ENCODE results near the gene PALD1. TPM values are rescaled to one million over a fixed set of nuclear protein-coding genes. Genes with fewer than 3 reads are reported as not detected.
"Not testable (repeated sequence)": the region's sequence is repeated elsewhere in the genome, so short reads cannot be mapped to it uniquely, and the experiment has no call there.

Gene PALD1
- total RNA-seq, 1 donor from 2014 or later, result 6.9 TPM

DNA sequence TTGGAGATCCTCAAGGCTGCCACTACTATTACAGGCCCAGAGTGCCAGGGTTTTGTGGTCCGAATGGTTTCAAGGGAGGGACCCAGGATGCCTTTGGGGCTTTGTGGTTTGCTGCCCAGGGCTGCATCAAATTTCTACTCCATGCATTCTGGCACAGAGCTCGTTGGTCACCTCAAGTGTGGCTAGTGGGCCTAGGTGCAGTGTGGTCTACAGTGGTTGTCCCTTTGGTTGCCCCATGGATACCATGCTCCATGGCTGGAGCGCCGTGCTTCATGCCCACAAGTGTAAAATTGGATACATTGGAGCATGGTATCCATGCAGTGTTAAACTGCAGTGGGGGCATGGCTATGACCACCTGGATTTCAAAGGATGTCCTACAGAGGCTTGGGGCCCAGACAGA, 129.4 kb downstream of the PALD1 start:
- intact Hi-C loops (cut with DNase I), result no loop called here
- Histone ChIP-seq H3K4me3 (no peak overlapping the region), H3K9me3 (no peaks in the 10 kb centered on the region), H3K27ac (no peak overlapping the region), H3K4me1 (no peaks in the 10 kb centered on the region), H3K36me3 (no peaks in the 10 kb centered on the region), H3K27me3 (no peaks in the 10 kb centered on the region)
- DNase-seq (ENCODE audit: extremely low spot score in 2 of 2), result no peak
- TF ChIP-seq, protein P1, sequence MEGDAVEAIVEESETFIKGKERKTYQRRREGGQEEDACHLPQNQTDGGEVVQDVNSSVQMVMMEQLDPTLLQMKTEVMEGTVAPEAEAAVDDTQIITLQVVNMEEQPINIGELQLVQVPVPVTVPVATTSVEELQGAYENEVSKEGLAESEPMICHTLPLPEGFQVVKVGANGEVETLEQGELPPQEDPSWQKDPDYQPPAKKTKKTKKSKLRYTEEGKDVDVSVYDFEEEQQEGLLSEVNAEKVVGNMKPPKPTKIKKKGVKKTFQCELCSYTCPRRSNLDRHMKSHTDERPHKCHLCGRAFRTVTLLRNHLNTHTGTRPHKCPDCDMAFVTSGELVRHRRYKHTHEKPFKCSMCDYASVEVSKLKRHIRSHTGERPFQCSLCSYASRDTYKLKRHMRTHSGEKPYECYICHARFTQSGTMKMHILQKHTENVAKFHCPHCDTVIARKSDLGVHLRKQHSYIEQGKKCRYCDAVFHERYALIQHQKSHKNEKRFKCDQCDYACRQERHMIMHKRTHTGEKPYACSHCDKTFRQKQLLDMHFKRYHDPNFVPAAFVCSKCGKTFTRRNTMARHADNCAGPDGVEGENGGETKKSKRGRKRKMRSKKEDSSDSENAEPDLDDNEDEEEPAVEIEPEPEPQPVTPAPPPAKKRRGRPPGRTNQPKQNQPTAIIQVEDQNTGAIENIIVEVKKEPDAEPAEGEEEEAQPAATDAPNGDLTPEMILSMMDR (IDR thresholded peaks at IDR 0.05), result no peak
- no peak for TF ChIP-seq POLR2A (IDR thresholded peaks at IDR 0.05)
- TF ChIP-seq POLR2AphosphoS5 (IDR thresholded peaks at IDR 0.05; ENCODE audit: insufficient read depth in 1 of 2, low read depth in 1 of 2), result no peak

DNA sequence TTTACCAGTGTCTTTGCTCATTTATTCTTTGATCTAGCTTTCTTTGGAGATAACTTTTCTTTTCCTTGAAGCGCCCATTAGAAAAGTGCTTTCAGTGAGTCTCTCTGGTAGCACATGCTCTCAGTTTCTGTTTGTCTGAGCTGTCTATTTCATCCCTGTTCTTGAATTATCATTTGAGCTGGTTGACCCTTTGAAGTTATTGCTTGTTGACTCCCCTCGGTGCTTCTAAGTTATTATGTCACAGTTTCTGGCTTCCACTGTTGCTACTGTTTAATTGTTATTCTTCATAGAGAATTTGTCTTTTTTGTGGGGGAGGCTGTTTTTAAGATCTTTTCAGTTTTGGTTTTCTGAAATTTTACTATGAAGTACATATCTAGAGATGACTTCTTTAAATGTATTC, 135.4 kb downstream of the PALD1 start:
- no peaks in the 10 kb centered on the region for H3K27me3 ChIP-seq
- H3K36me3 ChIP-seq, result no peaks in the 10 kb centered on the region
- H3K9me3 ChIP-seq, result no peaks in the 10 kb centered on the region
- H3K4me3 ChIP-seq, result no peak overlapping the region
- no peak overlapping the region for H3K27ac ChIP-seq
- TF ChIP-seq POLR2A (IDR thresholded peaks at IDR 0.05) (no peak), POLR2AphosphoS5 (IDR thresholded peaks at IDR 0.05; ENCODE audit: insufficient read depth in 1 of 2, low read depth in 1 of 2) (no peak)
- TF ChIP-seq, protein P1 (IDR thresholded peaks at IDR 0.05), result no peak
- no peak for DNase-seq (ENCODE audit: extremely low spot score in 2 of 2)
- intact Hi-C loops (cut with DNase I), result no loop called here
- peaks cover 5% of the 10 kb centered on the region for H3K4me1 ChIP-seq

DNA sequence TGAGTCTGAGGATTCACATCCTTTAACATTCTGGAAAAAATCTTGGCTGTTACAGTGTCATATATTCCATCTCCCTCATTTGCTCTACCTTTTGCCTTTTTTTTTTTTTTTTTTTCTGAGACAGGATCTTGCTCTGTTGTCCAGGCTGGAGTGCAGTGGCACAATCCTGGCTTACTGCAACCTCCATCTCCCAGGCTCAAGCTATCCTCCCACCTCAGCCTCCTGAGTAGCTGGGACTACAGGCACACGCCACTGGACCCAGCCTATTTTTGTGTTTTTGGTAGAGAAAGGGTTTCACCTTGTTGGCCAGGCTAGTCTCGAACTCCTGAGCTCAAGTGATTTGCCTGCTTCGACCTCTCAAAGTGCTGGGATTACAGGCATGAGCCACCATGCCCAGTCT, 135.8 kb downstream of the PALD1 start:
- H3K4me1 ChIP-seq; H3K4me3 ChIP-seq; DNase-seq (ENCODE audit: extremely low spot score in 2 of 2); intact Hi-C loops (cut with DNase I); H3K36me3 ChIP-seq; H3K27me3 ChIP-seq; H3K27ac ChIP-seq; H3K9me3 ChIP-seq: not testable (repeated sequence)

DNA sequence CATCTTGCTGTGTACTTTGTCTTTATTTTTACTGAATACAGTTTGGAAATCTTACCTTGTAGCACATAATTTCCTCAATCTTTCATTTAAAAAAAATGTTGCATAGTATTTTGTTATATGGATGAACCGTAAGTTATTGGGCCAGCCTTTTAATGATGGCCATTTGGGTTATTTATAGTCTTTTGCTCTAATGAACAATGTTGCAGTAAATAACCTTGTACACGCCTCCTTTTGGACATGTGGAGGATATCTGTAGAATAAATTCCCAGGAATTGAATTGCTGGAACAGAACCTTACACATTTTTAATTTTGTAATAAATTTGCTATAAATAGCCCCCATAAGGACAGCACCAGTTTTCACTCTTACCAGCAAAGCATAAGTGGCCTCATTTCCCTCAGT, 136.6 kb downstream of the PALD1 start:
- no peaks in the 10 kb centered on the region for H3K36me3 ChIP-seq
- no peak overlapping the region for H3K4me3 ChIP-seq
- H3K9me3 ChIP-seq, result peaks cover 4% of the 10 kb centered on the region
- no peak for DNase-seq (ENCODE audit: extremely low spot score in 2 of 2)
- peaks cover 5% of the 10 kb centered on the region for H3K4me1 ChIP-seq
- intact Hi-C loops (cut with DNase I), result no loop called here
- no peak for TF ChIP-seq POLR2AphosphoS5 (IDR thresholded peaks at IDR 0.05; ENCODE audit: insufficient read depth in 1 of 2, low read depth in 1 of 2)
- no peak overlapping the region for H3K27ac ChIP-seq
- no peaks in the 10 kb centered on the region for H3K27me3 ChIP-seq

DNA sequence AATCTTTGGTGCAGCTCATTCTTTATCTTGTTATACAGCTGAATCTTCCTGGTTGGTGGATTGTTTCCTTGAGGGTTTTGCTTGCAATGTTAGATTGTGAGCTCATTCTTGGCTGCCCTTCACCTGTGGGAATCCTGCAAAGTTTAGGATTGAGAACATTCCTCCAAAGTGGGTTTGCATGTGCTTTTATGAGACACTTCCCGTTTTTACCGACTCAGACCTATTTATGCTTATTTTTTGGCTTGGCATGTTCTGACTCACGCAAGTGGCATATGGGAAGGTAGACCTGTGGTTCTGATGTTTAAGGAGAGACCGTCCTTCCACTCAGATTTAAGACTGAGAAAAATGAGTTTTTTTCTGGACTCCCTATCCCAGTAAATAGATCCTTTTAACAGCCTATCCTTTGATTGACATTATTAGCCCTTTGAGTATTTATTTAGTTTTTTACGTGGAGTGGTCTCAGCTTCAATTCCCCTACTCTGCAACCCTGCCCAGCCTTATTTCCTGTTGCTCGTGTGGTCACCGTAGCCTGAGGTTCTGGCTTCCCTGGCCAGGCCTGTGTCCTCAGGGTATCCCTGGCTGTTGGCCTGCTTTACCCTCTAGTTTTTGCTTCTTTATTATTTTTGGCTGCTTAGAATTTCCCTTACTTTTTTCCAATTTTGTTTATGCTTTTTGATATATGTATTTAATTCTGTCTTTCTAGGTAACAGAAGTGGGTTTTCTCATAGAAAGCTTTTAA, 137.4 kb downstream of the PALD1 start:
- intact Hi-C loops (cut with DNase I), result no loop called here
- Histone ChIP-seq H3K4me1 (peaks cover 5% of the 10 kb centered on the region), H3K9me3 (peaks cover 9% of the 10 kb centered on the region), H3K36me3 (no peaks in the 10 kb centered on the region), H3K27ac (no peak overlapping the region), H3K4me3 (no peak overlapping the region), H3K27me3 (no peaks in the 10 kb centered on the region)
- no peak for TF ChIP-seq POLR2A (IDR thresholded peaks at IDR 0.05)
- TF ChIP-seq, protein P1 (IDR thresholded peaks at IDR 0.05), result no peak
- TF ChIP-seq POLR2AphosphoS5 (IDR thresholded peaks at IDR 0.05; ENCODE audit: insufficient read depth in 1 of 2, low read depth in 1 of 2), result no peak
- no peak for DNase-seq (ENCODE audit: extremely low spot score in 2 of 2)

DNA sequence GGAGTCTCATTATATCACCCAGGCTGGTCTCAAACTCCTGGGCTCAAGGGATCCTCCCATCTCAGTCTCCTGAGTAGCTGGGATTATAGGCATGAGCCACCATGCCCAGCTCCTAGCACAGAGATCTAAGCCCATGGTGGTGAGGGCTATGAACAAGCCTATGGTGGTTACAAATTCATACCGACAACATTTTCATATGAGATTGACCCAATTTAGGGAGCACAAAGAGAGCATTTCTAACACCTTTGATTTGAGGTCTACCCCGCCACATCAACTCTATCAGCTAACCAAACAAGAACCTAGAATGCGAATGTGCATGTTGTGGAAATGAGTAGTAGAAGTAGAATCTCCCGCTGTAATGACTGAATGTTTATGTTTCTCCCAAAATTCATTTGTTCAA, 138.2 kb downstream of the PALD1 start:
- H3K27me3 ChIP-seq, result no peaks in the 10 kb centered on the region
- peaks cover 9% of the 10 kb centered on the region for H3K9me3 ChIP-seq
- peaks cover 5% of the 10 kb centered on the region for H3K4me1 ChIP-seq
- no peak overlapping the region for H3K27ac ChIP-seq
- DNase-seq (ENCODE audit: extremely low spot score in 2 of 2), result no peak
- intact Hi-C loops (cut with DNase I), result no loop called here
- H3K4me3 ChIP-seq, result no peak overlapping the region
- H3K36me3 ChIP-seq, result no peaks in the 10 kb centered on the region
- TF ChIP-seq, protein P1 (IDR thresholded peaks at IDR 0.05), result no peak
- TF ChIP-seq POLR2AphosphoS5 (IDR thresholded peaks at IDR 0.05; ENCODE audit: insufficient read depth in 1 of 2, low read depth in 1 of 2), result no peak
- no peak for TF ChIP-seq POLR2A (IDR thresholded peaks at IDR 0.05)
